Memory B cell (primary cell): Measurements from ENCODE around the gene IPO11.
A peak's percentile ranks its signal among the peaks of the same experiment; 100 is the strongest.
"Not testable (repeated sequence)": the region's sequence is repeated elsewhere in the genome, so short reads cannot be mapped to it uniquely, and the experiment has no call there.

Source experiments
- ATAC-seq: fragments of 150-1000 bp; cut with Tn5 transposase; 2 replicates; pipeline ENCODE4 v1.10.0; 2021; ENCODE audit warnings: low read depth, mild to moderate bottlenecking, moderate library complexity
- DNase-seq, 2 donors: peaks; one replicate each; pipeline ENCODE4 v3.0.0; 2022; ENCODE audit warnings: low spot score in 2 of 2
- H3K27ac Mint-ChIP-seq: one replicate; pipeline ENCODE4 v1.8.0; 2022; ENCODE audit warnings: mild to moderate bottlenecking, moderate library complexity, mixed read lengths
- H3K27me3 Mint-ChIP-seq: one replicate; pipeline ENCODE4 v1.8.0; 2022; ENCODE audit warnings: mixed read lengths
- H3K36me3 Mint-ChIP-seq: one replicate; pipeline ENCODE4 v1.8.0; 2022; ENCODE audit warnings: mild to moderate bottlenecking, mixed read lengths
- H3K4me1 Mint-ChIP-seq: one replicate; pipeline ENCODE4 v1.8.0; 2022; ENCODE audit warnings: mixed read lengths
- H3K4me3 Mint-ChIP-seq: one replicate; pipeline ENCODE4 v1.8.0; 2022; ENCODE audit warnings: mild to moderate bottlenecking, moderate library complexity, mixed read lengths
- H3K9me3 Mint-ChIP-seq: one replicate; pipeline ENCODE4 v1.8.0; 2022; ENCODE audit warnings: mixed read lengths

The IPO11 gene

DNA sequence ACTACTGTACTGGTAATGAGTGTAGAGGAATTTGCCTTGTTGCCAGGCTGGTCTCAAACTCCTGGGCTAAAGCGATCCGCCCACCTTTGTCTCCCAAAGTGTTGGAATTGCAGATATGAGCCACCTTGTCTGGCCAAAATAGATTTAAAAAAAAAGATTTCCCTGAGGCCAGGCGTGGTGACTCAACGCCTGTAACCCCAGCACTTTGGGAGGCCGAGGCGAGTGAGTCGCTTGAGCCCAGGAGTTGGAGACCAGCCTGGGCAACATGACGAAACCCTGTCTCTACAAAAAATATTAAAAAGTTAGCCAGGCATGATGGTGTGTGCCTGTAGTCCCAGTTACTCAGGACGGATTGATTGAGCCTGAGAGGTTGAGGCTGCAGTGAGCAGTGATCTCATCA is 62.5 kb downstream of the IPO11 start:
- DNase-seq = no peak

DNA sequence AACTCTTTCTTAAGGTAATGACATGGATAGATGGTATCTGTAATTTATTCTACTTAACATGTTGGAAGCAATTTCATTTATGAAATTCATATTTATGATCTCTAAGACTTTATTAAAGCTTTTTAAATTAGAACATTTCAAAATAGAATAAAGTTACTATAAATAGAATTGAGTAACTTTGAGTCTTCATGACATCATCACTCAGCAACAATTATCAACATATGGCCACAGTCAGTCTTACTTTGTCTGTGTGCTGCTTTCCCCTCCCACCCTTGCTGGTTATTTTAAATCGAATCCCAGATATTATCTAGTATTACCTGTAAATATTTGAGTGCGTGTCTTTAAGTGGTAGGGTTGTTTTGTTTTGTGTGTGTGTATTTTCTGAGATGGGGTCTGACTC is 65.2 kb downstream of the IPO11 start:
- H3K27me3 Mint-ChIP-seq = no peaks in the 10 kb centered on the region
- H3K4me3 Mint-ChIP-seq = no peak overlapping the region
- ATAC-seq (no peak), DNase-seq (no peak)
- H3K27ac Mint-ChIP-seq = no peak overlapping the region
- H3K9me3 Mint-ChIP-seq = peaks cover 5% of the 10 kb centered on the region
- H3K4me1 Mint-ChIP-seq = peaks cover 3% of the 10 kb centered on the region
- peaks cover 27% of the 10 kb centered on the region for H3K36me3 Mint-ChIP-seq

More for the DNA sequence above, 62.5 kb downstream of the IPO11 start:
- peaks cover 21% of the 10 kb centered on the region for H3K36me3 Mint-ChIP-seq
- no peak for ATAC-seq
- H3K27me3 Mint-ChIP-seq = no peaks in the 10 kb centered on the region
- H3K9me3 Mint-ChIP-seq = peaks cover 3% of the 10 kb centered on the region
- no peak overlapping the region for H3K4me3 Mint-ChIP-seq
- no peak overlapping the region for H3K27ac Mint-ChIP-seq
- no peaks in the 10 kb centered on the region for H3K4me1 Mint-ChIP-seq

DNA sequence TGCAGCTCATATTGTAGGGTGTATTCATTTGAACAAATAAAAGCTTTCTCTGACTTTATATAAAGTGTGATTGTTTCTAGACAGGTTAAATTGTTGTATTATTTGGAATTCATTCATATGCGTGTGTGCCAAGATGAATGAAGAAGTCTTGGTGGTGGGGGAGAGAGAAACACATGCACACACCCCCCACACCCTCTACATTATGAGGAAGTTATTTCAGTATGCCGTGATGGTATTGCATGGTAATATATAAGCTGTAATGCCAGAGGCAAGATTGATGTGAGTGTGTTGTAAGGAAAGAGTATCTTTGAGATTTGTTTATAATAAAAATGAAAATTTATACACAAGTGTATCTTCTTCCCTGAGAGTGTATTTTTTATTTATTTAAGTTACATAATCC is 71.0 kb downstream of the IPO11 start:
- no peak for ATAC-seq
- Mint-ChIP-seq H3K9me3 (peaks cover 5% of the 10 kb centered on the region), H3K4me3 (no peak overlapping the region), H3K27me3 (no peaks in the 10 kb centered on the region), H3K36me3 (peaks cover 25% of the 10 kb centered on the region), H3K27ac (no peak overlapping the region), H3K4me1 (peaks cover 3% of the 10 kb centered on the region)
- no peak for DNase-seq

DNA sequence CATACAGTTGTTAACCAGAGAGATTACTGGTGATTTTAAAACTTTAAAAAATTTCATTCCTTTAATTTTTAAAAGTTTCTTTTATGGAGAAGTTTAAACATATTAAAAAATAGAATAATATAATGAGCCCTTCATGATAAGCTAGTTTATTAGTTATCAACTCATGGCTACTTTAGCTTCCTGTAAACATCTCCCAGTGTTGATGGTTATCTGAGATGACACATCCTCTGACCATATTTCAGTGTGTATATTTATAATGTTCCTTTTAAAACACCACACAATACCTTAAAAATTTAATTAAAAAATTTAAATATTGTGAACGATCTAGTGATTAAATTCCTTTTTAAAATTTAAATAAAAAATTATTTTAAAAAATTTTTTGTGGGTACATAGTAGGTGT is 74.1 kb downstream of the IPO11 start:
- Mint-ChIP-seq H3K27ac (no peak overlapping the region), H3K9me3 (no peaks in the 10 kb centered on the region), H3K4me3 (no peak overlapping the region), H3K4me1 (no peaks in the 10 kb centered on the region), H3K36me3 (peaks cover 20% of the 10 kb centered on the region), H3K27me3 (no peaks in the 10 kb centered on the region)
- DNase-seq (no peak), ATAC-seq (no peak)

DNA sequence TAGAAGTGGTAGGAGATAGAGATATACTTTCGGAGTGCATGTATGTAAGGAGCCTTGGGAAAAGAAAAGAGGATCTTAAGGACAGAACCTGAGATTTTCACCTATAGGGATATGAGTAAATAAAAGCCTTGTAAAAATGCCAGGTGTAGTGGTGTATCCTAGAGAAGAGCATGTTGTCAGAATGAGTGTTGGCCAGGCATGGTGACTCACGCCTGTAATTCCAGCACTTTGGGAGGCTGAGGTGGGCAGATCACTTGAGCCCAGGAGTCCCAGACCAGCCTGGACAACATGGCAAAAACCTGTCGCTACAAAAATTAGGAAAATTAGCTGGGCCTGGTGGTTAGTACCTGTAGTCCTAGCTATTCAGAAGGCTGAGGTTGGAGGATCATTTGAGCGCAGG is 76.0 kb downstream of the IPO11 start:
- ATAC-seq (no peak), DNase-seq (no peak)
- Mint-ChIP-seq H3K4me3 (no peak overlapping the region), H3K27ac (no peak overlapping the region), H3K9me3 (no peaks in the 10 kb centered on the region), H3K4me1 (no peaks in the 10 kb centered on the region), H3K36me3 (peaks cover 20% of the 10 kb centered on the region), H3K27me3 (no peaks in the 10 kb centered on the region)

DNA sequence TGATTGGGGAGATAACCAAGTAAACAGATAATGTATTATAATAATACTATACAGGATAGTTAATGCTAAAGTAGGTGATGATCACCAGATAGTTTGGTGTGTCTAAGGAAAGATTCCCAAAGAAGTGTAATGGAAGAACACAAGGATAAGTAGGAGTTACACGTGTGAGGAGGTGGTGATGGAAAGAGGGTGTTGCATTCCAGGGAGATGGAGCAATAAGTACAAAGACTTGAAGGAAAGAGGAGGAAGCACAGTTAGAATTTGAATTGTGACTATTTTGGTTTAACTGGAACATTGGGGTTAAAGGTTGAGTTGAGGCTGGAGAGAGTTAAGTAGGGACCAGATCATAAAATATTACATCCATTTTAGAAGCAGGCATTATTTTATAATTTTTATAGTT is 76.9 kb downstream of the IPO11 start:
- Mint-ChIP-seq H3K4me3 (no peak overlapping the region), H3K9me3 (no peaks in the 10 kb centered on the region), H3K36me3 (peaks cover 20% of the 10 kb centered on the region), H3K4me1 (no peaks in the 10 kb centered on the region), H3K27ac (peak overlapping the region; percentile 1), H3K27me3 (no peaks in the 10 kb centered on the region)
- ATAC-seq (no peak), DNase-seq (no peak)

DNA sequence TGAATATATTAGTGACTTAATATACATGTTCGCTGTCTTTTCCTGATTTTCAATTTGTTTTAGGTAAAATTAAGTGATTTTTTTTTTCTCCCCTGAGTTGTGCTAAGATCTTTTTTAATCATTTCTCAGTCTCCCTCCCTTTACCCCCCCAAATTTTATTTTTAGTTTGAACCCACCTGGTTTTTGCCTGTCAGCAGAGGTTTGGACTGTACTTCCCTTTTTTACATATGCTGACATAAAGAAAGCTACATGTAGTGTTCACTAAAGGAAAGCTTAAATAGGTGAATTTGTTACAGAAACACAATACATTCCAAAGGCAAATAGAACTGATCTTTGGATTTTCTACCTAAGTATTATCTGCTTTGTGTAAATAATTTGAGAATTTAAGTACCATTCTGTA is 82.2 kb downstream of the IPO11 start:
- no peak for DNase-seq
- Mint-ChIP-seq H3K27me3 (no peaks in the 10 kb centered on the region), H3K4me3 (no peak overlapping the region), H3K27ac (no peak overlapping the region), H3K36me3 (peaks cover 5% of the 10 kb centered on the region), H3K9me3 (no peaks in the 10 kb centered on the region), H3K4me1 (peaks cover 4% of the 10 kb centered on the region)
- ATAC-seq = peak; percentile 49

DNA sequence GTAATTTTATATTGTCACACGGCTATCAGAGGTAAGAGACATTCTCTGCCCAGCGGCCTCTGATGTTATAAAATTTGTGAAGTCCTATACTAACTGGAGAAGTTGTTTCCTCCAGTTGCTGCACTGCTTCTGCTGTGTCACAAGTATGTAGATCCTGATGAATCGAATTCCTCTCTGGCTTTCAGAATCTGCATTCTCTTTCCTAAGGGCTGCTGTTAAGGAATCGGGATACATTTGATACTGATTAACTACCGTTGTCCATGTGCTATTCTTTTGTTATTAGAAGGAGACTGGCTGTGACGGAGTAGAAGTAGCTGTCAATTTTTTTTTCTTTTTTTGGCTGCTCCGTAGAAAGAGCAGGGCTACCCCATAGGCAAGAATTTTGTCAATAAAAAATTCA is 84.3 kb downstream of the IPO11 start:
- Mint-ChIP-seq H3K27ac (no peak overlapping the region), H3K9me3 (no peaks in the 10 kb centered on the region), H3K27me3 (no peaks in the 10 kb centered on the region), H3K4me1 (peaks cover 4% of the 10 kb centered on the region), H3K36me3 (peaks cover 7% of the 10 kb centered on the region), H3K4me3 (no peak overlapping the region)
- ATAC-seq = no peak
- no peak for DNase-seq

DNA sequence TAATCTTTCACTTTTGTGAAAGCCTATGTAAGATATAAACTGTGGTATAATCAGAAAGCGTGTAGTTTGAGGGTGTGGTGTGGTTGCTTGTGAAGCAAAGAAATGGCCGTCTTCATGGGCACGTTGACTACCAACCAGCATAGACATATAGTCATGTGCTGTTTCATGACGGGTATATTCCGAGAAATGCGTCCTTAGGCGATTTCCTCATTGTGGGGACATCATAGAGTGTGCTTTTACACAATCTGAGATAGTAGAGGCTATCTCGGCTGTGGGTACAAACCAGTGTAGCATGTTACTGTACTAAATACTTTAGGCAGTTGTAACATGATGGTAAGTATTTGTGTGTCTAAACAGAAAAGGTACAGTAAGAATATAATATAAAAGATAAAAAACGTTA is 86.4 kb downstream of the IPO11 start:
- peaks cover 12% of the 10 kb centered on the region for H3K4me1 Mint-ChIP-seq
- H3K9me3 Mint-ChIP-seq = no peaks in the 10 kb centered on the region
- H3K27ac Mint-ChIP-seq = no peak overlapping the region
- peaks cover 13% of the 10 kb centered on the region for H3K36me3 Mint-ChIP-seq
- DNase-seq (no peak), ATAC-seq (no peak)
- no peak overlapping the region for H3K4me3 Mint-ChIP-seq
- H3K27me3 Mint-ChIP-seq = no peaks in the 10 kb centered on the region

DNA sequence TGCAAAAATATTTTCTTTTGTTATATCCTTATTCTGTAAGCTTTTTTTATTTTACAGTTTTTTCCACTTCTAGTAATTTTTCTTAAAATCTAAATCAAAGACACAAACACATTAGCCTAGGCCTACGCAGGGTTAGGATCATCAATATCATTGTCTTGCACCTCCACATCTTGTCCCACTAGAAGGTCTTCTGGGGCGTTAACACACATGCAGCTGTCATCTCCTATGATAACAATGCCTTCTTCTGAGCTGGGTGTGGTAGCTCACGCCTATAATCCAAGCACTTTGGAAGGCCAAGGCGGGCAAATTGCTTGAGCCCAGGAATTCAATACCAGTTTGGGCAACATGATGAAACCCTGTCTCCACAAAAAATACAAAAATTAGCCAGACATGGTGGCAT is 87.2 kb downstream of the IPO11 start:
- no peak overlapping the region for H3K27ac Mint-ChIP-seq
- peaks cover 15% of the 10 kb centered on the region for H3K36me3 Mint-ChIP-seq
- no peaks in the 10 kb centered on the region for H3K9me3 Mint-ChIP-seq
- no peak for DNase-seq
- no peak overlapping the region for H3K4me3 Mint-ChIP-seq
- H3K4me1 Mint-ChIP-seq = peaks cover 10% of the 10 kb centered on the region
- H3K27me3 Mint-ChIP-seq = no peaks in the 10 kb centered on the region
- ATAC-seq = no peak

DNA sequence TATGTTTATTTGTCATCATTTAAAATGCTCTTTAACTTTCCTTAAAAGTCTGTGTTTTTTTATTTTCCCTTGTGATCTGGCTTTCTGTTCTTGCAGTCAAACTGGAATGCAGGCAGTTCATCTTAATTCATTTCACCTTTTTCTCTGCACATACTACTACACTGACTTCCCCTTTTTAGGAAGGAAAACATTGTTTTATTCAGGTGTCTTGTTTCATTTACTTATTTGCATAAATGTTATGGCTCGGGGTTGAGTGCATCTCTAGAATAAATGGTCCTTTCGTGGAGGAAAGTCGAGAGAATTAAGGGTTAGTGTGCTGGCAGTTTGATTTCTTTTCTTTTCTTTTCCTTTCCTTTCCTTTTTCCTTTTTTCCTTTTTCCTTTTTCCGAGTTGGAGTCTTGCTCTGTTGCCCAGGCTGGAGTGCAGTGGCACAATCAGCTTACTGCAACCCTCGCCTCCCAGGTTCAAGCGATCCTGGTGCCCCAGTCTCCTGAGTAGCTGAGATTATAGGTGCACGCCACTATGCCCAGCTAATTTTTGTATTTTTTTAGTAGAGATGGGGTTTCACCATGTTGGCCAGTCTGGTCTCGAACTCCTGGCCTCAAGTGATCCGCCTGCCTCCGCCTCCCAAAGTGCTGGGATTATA is 90.0 kb downstream of the IPO11 start:
- H3K27ac Mint-ChIP-seq = peak overlapping the region; percentile 38
- no peaks in the 10 kb centered on the region for H3K9me3 Mint-ChIP-seq
- no peaks in the 10 kb centered on the region for H3K27me3 Mint-ChIP-seq
- H3K36me3 Mint-ChIP-seq = peaks cover 22% of the 10 kb centered on the region
- ATAC-seq (peak; percentile 64), DNase-seq (no peak)
- peaks cover 8% of the 10 kb centered on the region for H3K4me1 Mint-ChIP-seq
- H3K4me3 Mint-ChIP-seq = no peak overlapping the region

DNA sequence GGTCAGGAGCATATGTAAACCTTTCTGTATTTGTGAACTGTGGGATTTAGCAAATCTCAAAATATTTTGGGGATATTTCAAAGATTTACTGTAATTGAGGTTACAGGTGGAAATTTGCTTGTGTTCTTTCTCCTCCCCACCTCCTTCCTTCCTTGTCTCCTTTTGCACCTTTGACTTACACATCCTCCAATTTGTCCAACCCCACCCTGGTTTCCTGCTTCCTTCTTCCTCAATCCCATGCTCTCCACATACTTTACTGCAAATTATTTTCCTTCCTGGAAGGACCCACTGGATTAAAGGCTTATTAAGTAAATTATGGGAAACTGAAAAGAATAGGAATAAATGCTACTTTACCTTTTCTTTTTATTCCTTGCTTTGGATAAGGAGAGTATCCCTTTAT is 91.6 kb downstream of the IPO11 start:
- peaks cover 32% of the 10 kb centered on the region for H3K36me3 Mint-ChIP-seq
- peaks cover 8% of the 10 kb centered on the region for H3K4me1 Mint-ChIP-seq
- H3K27me3 Mint-ChIP-seq = no peaks in the 10 kb centered on the region
- no peaks in the 10 kb centered on the region for H3K9me3 Mint-ChIP-seq
- H3K4me3 Mint-ChIP-seq = no peak overlapping the region
- no peak for ATAC-seq
- H3K27ac Mint-ChIP-seq = no peak overlapping the region
- no peak for DNase-seq

DNA sequence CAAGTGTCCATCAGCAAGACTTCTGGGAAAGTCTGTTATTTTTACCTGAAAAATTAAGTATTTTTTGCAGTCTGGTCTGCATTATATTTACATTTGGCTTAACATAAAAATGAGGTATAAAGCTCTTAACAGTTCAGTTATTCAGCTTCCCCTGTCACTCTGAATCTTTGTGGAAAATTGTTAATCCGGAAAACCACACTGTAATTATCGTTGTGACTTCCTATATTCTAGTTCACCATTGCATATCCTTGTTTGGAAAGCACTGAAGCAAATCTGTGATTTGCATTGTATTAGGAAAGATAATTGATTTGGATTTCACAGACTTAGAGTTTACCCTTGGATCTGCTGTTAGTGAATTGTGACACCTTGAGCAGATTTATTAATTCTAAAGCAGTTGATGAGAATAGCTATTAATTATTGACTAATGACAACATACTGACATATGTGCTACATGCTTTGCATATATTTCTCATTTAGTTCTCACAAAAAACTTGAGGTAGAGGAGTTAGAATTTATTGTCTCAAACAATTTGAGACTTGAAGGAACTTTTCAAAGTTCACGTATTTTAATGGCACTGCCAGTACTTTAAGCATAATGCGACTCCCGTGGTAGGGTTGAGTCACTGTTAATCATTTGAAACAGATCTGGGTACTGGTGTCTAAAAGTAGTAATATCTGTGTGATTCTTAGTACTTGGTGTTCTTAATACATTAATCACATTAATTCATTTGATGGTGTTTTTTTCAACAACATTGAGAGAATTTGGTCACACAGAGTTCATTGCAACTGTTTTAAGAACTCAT is 94.3 kb downstream of the IPO11 start:
- Mint-ChIP-seq H3K4me1 (peaks cover 8% of the 10 kb centered on the region), H3K27me3 (no peaks in the 10 kb centered on the region), H3K36me3 (peaks cover 34% of the 10 kb centered on the region), H3K9me3 (no peaks in the 10 kb centered on the region), H3K4me3 (no peak overlapping the region), H3K27ac (no peak overlapping the region)
- DNase-seq = no peak
- no peak for ATAC-seq

DNA sequence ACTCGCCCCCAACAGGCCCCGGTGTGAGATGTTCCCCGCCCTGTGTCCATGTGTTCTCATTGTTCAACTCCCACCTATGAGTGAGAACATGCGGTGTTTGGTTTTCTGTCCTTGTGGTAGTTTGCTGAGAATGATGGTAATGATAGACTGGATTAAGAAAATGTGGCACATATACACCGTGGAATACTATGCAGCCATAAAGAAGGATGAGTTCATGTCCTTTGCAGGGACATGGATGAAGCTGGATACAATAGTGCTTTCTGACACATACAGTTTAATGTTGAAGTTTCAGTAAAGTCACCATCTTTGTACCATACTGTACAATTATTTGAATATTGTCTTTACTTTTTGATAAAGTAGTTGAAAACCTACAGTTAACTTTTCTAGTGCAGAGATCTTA is 96.2 kb downstream of the IPO11 start:
- H3K4me3 Mint-ChIP-seq, H3K27me3 Mint-ChIP-seq, H3K27ac Mint-ChIP-seq, ATAC-seq, DNase-seq, H3K9me3 Mint-ChIP-seq, H3K4me1 Mint-ChIP-seq: not testable (repeated sequence)
- H3K36me3 Mint-ChIP-seq = peaks cover 26% of the 10 kb centered on the region

DNA sequence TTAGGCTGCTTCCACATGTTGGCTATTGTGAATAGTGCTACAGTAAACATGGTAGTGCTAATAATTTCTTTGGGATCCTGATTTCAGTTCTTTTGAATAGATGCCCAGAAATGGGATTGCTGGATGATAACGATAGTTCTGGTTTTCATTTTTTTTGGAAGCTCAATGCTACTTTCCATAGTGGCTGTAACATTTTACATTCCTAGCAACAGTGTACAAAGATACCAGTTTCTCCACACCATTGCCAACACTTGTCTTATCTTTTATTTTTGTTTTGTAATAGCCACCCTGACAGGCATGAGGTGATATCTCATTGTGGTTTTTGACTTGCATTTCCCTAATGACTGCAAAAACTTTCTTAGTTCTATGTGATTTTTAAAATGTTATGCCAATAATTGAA is 97.2 kb downstream of the IPO11 start:
- ATAC-seq (no peak), DNase-seq (no peak)
- H3K27me3 Mint-ChIP-seq = no peaks in the 10 kb centered on the region
- H3K36me3 Mint-ChIP-seq = peaks cover 24% of the 10 kb centered on the region
- no peaks in the 10 kb centered on the region for H3K9me3 Mint-ChIP-seq
- no peak overlapping the region for H3K27ac Mint-ChIP-seq
- no peak overlapping the region for H3K4me3 Mint-ChIP-seq
- H3K4me1 Mint-ChIP-seq = no peaks in the 10 kb centered on the region
